Endodermal cell (in vitro differentiated cells): ENCODE results near the gene FGF12. TPM values are rescaled to one million over a fixed set of nuclear protein-coding genes. Genes with fewer than 3 reads are reported as not detected.
A peak's percentile ranks its signal among the peaks of the same experiment; 100 is the strongest.

ENCODE experiments used
- DNase-seq: peaks from one replicate; pipeline ENCODE4 v3.0.0-alpha.2; 2017
- H3K27ac ChIP-seq: 2 replicates; pipeline ENCODE4 v1.5.1; 2013; ENCODE audit warnings: mild to moderate bottlenecking, low read depth, low read length, moderate library complexity
- H3K27me3 ChIP-seq: 2 replicates; pipeline ENCODE4 v1.6.1; 2013; ENCODE audit warnings: mild to moderate bottlenecking, low read length, moderate library complexity; ENCODE audit not compliant: insufficient read depth, control insufficient read depth, poor library complexity, severe bottlenecking
- H3K36me3 ChIP-seq: 2 replicates; pipeline ENCODE4 v1.7.0; 2013; ENCODE audit warnings: mild to moderate bottlenecking, low read length, moderate library complexity; ENCODE audit not compliant: control insufficient read depth, insufficient read depth
- H3K4me1 ChIP-seq: one replicate; pipeline ENCODE4 v1.7.0; 2013; ENCODE audit warnings: low read length; ENCODE audit not compliant: control insufficient read depth, insufficient read depth
- H3K4me3 ChIP-seq: 2 replicates; pipeline ENCODE4 v1.5.1; 2013; ENCODE audit warnings: mild to moderate bottlenecking, low read length, moderate library complexity
- H3K9ac ChIP-seq: 2 replicates; pipeline ENCODE4 v1.6.1; 2013; ENCODE audit warnings: mild to moderate bottlenecking, low read length, moderate library complexity; ENCODE audit not compliant: poor library complexity, severe bottlenecking; ENCODE audit errors: extremely low read depth
- H3K9me3 ChIP-seq: 2 replicates; pipeline ENCODE4 v1.6.1; 2013; ENCODE audit warnings: mild to moderate bottlenecking, low read length, moderate library complexity; ENCODE audit not compliant: control insufficient read depth
- H3K27ac Mint-ChIP-seq: 2 replicates; pipeline ENCODE4 v1.8.0; 2020; ENCODE audit warnings: mixed read lengths
- H3K27me3 Mint-ChIP-seq: 2 replicates; pipeline ENCODE4 v1.8.0; 2021; ENCODE audit warnings: mild to moderate bottlenecking, mixed read lengths; ENCODE audit not compliant: insufficient read depth
- H3K36me3 Mint-ChIP-seq: 2 replicates; pipeline ENCODE4 v1.8.0; 2020; ENCODE audit warnings: low read depth, mixed read lengths
- H3K4me1 Mint-ChIP-seq: 2 replicates; pipeline ENCODE4 v1.8.0; 2020; ENCODE audit warnings: mixed read lengths
- H3K4me3 Mint-ChIP-seq: 2 replicates; pipeline ENCODE4 v1.8.0; 2020; ENCODE audit warnings: mild to moderate bottlenecking, moderate library complexity, mixed read lengths
- H3K9me3 Mint-ChIP-seq: 2 replicates; pipeline ENCODE4 v1.8.0; 2020; ENCODE audit warnings: mild to moderate bottlenecking, mixed read lengths
- CTCF ChIP-seq: fragments of 200-600 bp; sonication (generic); conservative IDR thresholded peaks from 2 replicates; pipeline ENCODE4 v1.5.0; 2021; ENCODE audit warnings: antibody characterized with exemption, mild to moderate bottlenecking
- WGBS, 2 experiments: methylation state at CpG; one replicate each; pipeline versions ENCODE4 v1.1.5 to v1.1.7; 2013; ENCODE audit warnings: missing lambda C conversion rate in 2 of 2, mixed read lengths in 1 of 2; ENCODE audit not compliant: insufficient coverage in 1 of 2, insufficient read length in 1 of 2; 5-methylcytosine and 5-hydroxymethylcytosine counted together
- total RNA-seq, 2 donors: library from RNA; stranded (reverse); fragmentation: NEBNext Ultra II Directional in 1 of 2; extraction: Animal tissue kit (Norgen Biotek cat#: 25700) in 1 of 2; gene quantifications; 2 replicates in 1 of 2; 3 replicates in 1 of 2; pipeline ENCODE4 v1.2.1, GENCODE V29; 2021

Gene FGF12
- total RNA-seq, 2 donors from 2014 or later: 22.9 to 25.2 TPM

- peaks cover 25% of the 10 kb centered on the region for H3K4me1 Mint-ChIP-seq
- H3K4me3 ChIP-seq: no peak overlapping the region
- H3K9me3 ChIP-seq: no peaks in the 10 kb centered on the region
- H3K27ac Mint-ChIP-seq: no peak overlapping the region
- no peaks in the 10 kb centered on the region for H3K36me3 Mint-ChIP-seq
- H3K9me3 Mint-ChIP-seq: no peaks in the 10 kb centered on the region
- H3K27me3 Mint-ChIP-seq: no peaks in the 10 kb centered on the region
- no peak overlapping the region for H3K9ac ChIP-seq
- TF ChIP-seq CTCF: no peak
- H3K27me3 ChIP-seq: no peaks in the 10 kb centered on the region
- DNase-seq: no peak
- H3K36me3 ChIP-seq: no peaks in the 10 kb centered on the region
- WGBS, 2 experiments: 76 to 88% methylated on average over 9 to 10 of the region's 10 CpGs
- H3K4me3 Mint-ChIP-seq: no peak overlapping the region
- no peaks in the 10 kb centered on the region for H3K4me1 ChIP-seq
- H3K27ac ChIP-seq: peak overlapping the region; percentile 65
Measured at GRCh38 chr3:192445770-192446644, 281.3 kb downstream of the FGF12 start.

GRCh38 chr3:192444791-192445106 lies 282.6 kb downstream of the FGF12 start:
- no peaks in the 10 kb centered on the region for H3K36me3 ChIP-seq
- H3K4me3 ChIP-seq: no peak overlapping the region
- TF ChIP-seq CTCF: no peak
- H3K4me1 ChIP-seq: no peaks in the 10 kb centered on the region
- no peak overlapping the region for H3K27ac ChIP-seq
- Mint-ChIP-seq H3K27ac (no peak overlapping the region), H3K27me3 (no peaks in the 10 kb centered on the region), H3K4me1 (peaks cover 25% of the 10 kb centered on the region), H3K36me3 (no peaks in the 10 kb centered on the region), H3K4me3 (no peak overlapping the region), H3K9me3 (no peaks in the 10 kb centered on the region)
- DNase-seq: no peak
- 42 to 45% methylated on average over 4 of the region's 4 CpGs for WGBS, 2 experiments
- no peaks in the 10 kb centered on the region for H3K27me3 ChIP-seq
- H3K9ac ChIP-seq: no peak overlapping the region
- no peaks in the 10 kb centered on the region for H3K9me3 ChIP-seq

GRCh38 chr3:192444096-192444790 lies 283.1 kb downstream of the FGF12 start:
- Mint-ChIP-seq H3K4me3 (no peak overlapping the region), H3K27me3 (no peaks in the 10 kb centered on the region), H3K27ac (peak overlapping the region; percentile 64), H3K9me3 (no peaks in the 10 kb centered on the region), H3K36me3 (no peaks in the 10 kb centered on the region), H3K4me1 (peaks cover 25% of the 10 kb centered on the region)
- peak; percentile 99 for TF ChIP-seq CTCF
- Histone ChIP-seq H3K27ac (no peak overlapping the region), H3K4me1 (no peaks in the 10 kb centered on the region), H3K27me3 (no peaks in the 10 kb centered on the region), H3K4me3 (no peak overlapping the region), H3K9ac (no peak overlapping the region), H3K36me3 (no peaks in the 10 kb centered on the region), H3K9me3 (no peaks in the 10 kb centered on the region)
- WGBS, 2 experiments: 23 to 33% methylated on average over 6 to 12 of the region's 12 CpGs
- DNase-seq: peak; percentile 90
